NCI-H526 treated with DMSO at 0.1 percent for 48 hours (cell line): ENCODE data around the gene PSMA5.
"Not testable (repeated sequence)": the region's sequence is repeated elsewhere in the genome, so short reads cannot be mapped to it uniquely, and the experiment has no call there.

ENCODE experiments used
- DNase-seq: peaks from one replicate; lab custom pipeline; 2025; lab: John Stamatoyannopoulos, UW

Gene PSMA5

GRCh38 chr1:109392037-109392787, 34.0 kb downstream of the PSMA5 start:
- DNase-seq: no peak

- no peak for DNase-seq
Observed at GRCh38 chr1:109391626-109392025, 34.6 kb downstream of the PSMA5 start.

GRCh38 chr1:109391157-109391556, 35.1 kb downstream of the PSMA5 start:
- DNase-seq: no peak

DNA sequence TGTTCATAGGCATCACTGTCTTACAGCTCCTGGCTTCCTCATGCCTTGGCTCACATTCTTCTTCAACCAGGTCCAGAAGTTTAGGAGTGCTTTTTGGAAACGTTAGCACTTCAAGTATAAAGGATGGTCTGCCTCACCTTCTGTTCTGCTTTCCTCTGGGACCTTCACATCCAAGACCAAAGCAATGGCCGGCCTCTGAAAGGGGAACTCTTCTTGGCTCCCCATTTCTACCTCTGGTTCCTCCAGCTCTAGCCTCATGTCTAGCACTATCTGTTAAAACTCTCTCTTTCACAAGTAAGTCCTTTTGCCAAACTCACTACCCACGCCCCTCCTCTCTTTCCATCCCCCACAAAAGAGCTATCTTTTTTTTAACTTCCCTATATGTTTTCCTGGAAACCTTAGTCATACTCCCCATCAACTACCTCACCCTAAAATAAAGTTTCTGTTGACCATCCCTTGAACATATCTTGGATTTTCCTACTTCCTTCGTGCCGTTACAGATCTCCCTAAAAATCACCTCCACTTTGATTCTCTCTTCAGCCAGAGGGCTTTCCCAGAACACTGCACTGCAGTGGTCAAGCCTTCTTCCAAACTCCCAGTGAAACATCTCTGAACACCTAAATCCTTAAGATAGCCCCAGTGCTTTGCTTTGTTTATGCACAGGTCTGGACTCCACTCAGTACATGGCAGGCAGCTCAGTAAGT, 36.5 kb downstream of the PSMA5 start:
- DNase-seq: no peak

- no peak for DNase-seq
Observed at GRCh38 chr1:109388884-109389637, 37.2 kb downstream of the PSMA5 start.

DNA sequence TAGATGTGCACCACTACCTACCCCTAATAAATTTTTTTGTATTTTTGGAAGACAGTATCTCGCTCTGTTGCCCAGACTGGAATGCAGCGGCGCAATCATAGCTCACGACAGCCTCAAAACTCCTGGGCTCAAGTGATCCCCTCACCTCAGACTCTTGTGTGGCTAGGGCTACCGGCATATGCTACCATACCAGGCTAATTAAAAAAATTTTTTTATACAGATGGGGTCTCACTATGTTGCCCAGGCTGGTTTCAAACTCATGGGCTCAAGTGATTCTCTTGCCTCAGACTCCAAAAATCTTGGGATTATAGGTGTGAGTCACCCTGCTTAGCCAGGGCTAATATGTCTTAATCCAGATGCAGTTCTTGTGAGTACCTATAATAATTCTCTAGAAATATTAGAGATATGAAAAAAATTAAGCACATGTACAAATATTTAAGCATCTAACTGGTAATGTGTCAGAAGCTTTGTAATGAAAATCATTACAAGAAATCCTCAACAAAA, 38.0 kb downstream of the PSMA5 start:
- DNase-seq: no peak

DNA sequence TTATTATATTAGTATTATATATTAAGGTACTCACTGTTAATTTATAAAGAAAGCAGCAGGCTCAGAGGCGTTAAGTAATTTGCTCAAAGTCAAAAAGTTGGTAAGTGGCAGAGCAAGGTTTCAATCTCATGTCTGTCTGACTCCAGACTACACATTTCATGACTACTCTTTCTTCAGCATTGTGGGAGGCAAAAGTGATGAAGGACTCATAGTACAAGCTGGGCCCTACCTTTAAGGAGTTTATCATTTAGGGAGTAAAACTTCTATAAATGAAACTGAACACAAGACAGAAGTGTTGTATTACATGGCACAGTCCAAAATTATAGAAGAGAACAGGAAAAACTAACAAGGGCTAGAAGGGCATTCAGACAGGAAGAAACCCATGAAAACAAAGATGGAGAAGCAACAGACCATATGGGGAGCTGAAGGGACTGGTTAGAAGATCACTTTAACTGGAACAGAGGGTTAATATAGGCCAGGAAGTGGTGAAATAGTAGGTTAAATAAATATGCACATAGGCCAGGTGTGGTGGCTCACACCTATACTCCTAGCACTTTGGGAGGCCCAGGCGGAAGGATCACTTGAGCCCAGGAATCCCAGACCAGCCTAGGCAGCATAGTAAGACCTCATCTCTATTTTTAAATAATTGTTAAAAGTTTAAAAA, 40.1 kb downstream of the PSMA5 start:
- DNase-seq: no peak

GRCh38 chr1:109385417-109385816, 40.8 kb downstream of the PSMA5 start:
- no peak for DNase-seq

DNA sequence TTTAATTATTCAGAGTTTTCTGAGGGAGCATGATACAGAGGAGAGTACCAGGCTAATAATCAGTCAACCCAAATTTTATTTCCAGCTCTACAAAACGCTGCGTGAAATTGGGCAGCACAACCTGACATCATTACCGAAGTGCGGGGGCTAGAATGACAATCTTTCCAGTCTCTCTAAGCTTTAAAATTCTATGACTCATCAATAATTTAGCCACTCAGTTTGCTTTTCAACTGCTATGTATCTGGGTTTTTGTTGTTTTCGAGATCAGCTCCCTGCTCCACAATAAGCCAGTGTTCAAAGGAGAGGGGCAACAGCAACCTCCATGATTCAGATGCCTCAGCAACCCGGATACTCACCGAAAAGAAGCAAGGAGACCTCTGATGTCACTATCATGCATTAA, 42.4 kb downstream of the PSMA5 start:
- DNase-seq: no peak

DNA sequence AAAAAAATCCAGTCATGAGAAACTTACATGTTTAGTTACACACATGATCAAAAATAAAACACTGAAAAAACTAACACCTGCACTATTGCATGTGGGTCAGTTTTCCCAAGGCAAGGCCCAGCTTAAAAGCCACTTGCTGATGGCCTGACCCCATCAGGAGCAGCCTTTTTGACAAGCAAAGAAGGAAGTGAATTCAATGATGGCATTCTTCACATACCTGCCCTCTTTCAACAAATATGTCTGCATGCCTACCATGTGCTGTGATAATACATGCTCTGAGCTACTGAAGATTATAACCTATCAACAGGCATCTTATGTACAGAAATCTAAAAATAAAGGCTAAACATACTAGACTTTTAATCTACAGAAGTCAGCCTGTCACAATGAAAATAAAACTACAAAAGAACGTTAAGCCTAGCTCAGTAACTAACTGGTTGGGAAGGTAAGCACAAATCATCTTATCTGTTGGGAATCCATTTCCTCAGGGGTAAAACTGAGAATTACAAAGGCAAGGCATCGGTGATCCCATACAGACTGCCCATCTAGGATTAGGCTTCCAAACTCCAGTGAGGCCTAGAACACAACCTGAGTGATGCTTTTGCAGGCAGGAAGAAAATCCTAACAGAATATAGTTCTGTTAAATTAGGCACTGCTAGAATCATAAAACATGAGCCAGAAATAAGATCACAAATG, 43.0 kb downstream of the PSMA5 start:
- DNase-seq: no peak

DNA sequence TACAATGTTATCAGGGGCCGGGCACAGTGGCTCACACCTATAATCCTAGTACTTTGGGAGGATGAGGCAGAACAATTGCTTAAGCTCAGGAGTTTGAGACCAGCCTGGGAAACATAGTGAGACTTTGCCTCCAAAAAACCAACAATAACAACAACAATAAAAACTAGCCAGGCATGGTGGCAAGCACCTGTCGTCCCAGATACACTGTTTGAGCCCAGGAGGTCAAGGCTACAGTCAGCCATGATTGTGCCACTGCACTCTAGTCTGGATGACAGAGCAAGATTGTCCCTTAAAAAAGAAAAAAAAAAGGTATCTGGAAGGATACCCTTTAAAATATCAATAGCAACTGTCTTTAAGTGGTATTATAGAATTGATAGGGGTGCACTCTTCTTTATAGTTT, 44.7 kb downstream of the PSMA5 start:
- no peak for DNase-seq

DNA sequence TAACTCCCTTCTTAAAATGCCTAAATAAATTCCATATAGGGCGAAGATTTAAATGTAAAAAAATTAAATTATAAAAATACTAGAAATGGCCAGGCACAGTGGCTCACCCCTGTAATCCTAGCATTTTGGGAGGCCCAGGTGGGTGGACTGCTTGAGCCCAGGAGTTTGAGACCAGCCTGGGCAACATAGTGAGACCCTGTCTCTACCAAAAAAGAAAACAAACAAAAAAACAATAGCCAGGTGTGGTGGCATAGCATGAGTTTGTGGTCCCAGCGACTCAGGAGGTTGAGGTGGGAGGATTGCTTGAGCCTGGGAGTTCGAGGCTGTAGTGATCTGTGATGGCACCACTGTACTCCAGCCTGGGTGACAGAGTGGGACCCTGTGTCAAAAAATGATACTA, 46.3 kb downstream of the PSMA5 start:
- DNase-seq: no peak

DNA sequence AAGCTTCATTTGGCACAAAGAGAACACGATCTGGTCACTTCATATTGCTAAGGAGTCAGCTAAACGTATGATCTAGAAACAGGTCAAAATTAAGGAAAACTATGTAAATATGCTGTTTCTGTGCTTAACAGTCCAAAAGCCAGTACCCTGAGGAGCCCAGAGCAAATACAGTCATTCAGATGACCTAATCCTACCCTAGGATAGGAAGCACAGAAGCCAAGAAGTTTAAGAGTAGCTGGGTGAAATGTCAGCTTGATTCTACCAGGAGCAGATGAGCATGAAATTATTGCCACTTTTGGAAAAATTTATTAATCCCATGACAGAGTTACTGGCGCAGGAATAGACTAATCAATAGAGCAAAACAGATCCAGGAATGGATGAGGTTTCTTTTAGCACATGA, 46.8 kb downstream of the PSMA5 start:
- DNase-seq: no peak

DNA sequence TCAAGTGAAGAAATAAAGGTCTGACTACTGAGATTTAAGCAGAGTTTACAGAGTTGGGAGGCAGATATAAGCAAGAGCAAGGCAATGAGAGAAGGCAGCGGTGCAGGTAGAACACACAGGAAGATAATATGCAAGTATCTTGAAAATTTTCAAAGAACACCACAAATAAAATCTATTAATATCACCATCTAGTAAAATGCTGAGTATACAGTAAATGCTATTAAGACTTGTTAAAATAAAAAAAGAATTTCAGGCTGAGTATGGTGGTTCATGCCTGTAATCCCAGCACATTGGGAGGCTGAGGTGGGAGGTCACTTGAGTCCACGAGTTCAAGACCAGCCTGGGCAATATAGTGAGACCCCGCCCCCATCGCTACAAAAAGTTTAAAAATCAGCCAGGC, 48.5 kb downstream of the PSMA5 start:
- no peak for DNase-seq

- not testable (repeated sequence) for DNase-seq
Observed at GRCh38 chr1:109373696-109374095, 52.6 kb downstream of the PSMA5 start.

DNA sequence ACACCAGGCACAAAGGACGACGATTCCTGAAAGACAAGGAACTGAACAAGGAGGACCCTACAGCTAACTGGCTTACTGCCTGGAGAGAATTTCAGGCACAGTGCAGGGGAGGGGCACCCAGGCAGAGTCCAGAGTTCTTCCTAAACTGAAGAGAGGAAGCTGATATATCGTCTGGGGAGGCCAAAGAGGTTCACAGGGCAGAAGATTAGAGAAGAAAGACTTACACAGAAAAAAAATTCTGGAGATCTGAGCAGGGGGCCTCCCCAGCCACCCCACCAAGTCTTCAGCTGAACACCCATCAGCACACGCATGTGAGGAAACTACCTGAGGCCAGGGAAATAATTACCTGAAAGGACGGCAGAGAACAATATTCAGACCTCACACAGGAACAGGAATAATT, 53.1 kb downstream of the PSMA5 start:
- no peak for DNase-seq

DNA sequence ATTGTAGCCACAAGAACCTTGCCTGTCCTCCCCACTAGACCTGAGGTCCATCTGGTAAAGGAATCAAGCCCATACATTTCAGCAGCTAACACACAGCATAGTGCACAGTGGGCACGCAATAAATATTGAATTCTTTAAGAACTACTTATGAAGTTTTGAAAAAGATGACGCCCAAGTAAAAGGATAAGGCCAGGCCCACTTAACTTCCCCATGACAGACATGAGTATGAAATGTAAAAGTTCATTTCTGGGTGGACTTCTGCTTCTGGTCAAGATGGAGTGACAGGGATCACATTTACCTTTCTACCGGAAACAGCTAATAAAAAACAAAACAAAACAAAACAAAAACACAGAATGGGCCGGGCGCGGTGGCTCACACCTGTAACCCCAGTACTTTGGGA, 54.0 kb downstream of the PSMA5 start:
- DNase-seq: no peak

GRCh38 chr1:109371341-109371739, 54.9 kb downstream of the PSMA5 start:
- no peak for DNase-seq

DNA sequence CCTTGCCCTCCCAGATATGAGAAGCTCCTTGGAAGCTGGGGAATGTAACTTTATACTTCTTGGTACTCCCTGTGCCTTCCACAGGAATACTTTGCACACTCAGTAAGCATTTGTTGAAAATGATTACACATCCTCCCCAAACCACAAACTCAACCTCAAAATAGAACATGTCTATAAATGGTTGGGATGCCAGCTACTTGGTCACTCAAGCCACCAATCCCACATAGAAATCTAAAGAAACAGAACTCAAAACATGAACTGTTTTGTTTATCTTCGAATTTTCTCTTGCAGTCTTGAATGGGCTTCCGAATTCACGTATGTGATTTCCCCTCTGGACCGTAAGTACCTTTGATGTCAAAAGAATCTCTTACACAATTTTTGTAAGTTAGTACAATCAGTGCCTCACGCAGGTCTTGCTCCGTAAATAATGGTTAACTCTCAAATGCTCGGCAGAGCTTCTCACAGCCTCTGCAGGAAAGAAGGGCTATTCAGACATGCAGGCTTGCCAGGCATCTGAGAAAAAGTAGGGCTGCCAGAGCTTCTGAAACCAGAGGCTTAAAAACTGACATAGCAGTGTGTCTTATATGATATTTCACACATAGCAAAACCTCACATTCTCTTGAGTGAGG, 55.4 kb downstream of the PSMA5 start:
- DNase-seq: no peak

- DNase-seq: no peak
Observed at GRCh38 chr1:109369167-109369746, 57.0 kb downstream of the PSMA5 start.

DNA sequence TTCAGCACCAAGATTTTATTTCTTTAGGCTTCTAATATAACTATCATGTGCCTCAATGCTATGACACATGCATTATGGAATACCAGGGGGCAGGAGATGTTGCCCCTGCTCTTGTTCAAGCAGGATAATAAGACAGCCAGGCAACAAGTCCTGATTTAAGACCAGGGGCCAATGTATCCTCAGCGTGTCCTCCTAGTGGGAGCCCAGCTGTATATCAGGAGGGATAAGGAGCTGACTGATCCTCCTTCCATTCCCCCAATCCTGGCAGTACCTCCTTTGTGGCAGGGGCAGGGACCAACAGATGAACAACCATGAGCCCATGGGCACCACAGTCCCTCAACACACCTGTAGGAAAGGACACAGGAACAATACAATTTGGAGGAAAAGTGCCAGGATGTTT, 57.8 kb downstream of the PSMA5 start:
- DNase-seq: no peak
